Tibial nerve (tissue), 4 donors: Measurements from ENCODE around the gene MIER2. TPM values are rescaled to one million over a fixed set of nuclear protein-coding genes. Genes with fewer than 3 reads are reported as not detected.

ENCODE experiments used
- DNase-seq, 2 donors: peaks; one replicate each; pipeline ENCODE4 v3.0.0-alpha.2; 2019; ENCODE audit warnings: low spot score in 2 of 2
- H3K27ac ChIP-seq, 4 donors: fragments of 200-600 bp; sonication (generic) in 3 of 4; one replicate each; pipeline ENCODE4 v1.5.1; 2017 to 2019; ENCODE audit warnings: mild to moderate bottlenecking in 1 of 4
- H3K27me3 ChIP-seq, 2 donors: fragments of 200-600 bp; sonication (generic) in 1 of 2; one replicate each; pipeline versions ENCODE4 v1.5.1 to v1.6.0; 2017 to 2019
- H3K36me3 ChIP-seq, 3 donors: fragments of 200-600 bp; sonication (generic); one replicate each; pipeline ENCODE4 v1.5.1; 2018 to 2019
- H3K4me1 ChIP-seq, 4 donors: fragments of 200-600 bp; sonication (generic) in 3 of 4; one replicate each; pipeline ENCODE4 v1.5.1; 2017 to 2019
- H3K4me3 ChIP-seq, 4 donors: fragments of 200-600 bp; sonication (generic) in 3 of 4; one replicate each; pipeline ENCODE4 v1.5.1; 2017 to 2019; ENCODE audit warnings: mild to moderate bottlenecking in 1 of 4, moderate library complexity in 1 of 4
- H3K9me3 ChIP-seq, 4 donors: fragments of 200-600 bp; sonication (generic) in 3 of 4; one replicate each; pipeline ENCODE4 v1.5.1; 2017 to 2019
- CTCF ChIP-seq, 5 experiments: fragments of 200-600 bp in 3 of 5; fragments of 450-650 bp in 2 of 5; sonication (generic) in 3 of 5; IDR thresholded peaks; one replicate each; pipeline ENCODE4 v1.5.1; 2016 to 2019; ENCODE audit warnings: antibody characterized with exemption in 5 of 5, mild to moderate bottlenecking in 3 of 5, moderate library complexity in 2 of 5
- EP300 ChIP-seq, 2 donors: sonication (generic); formaldehyde crosslinking; IDR thresholded peaks; one replicate each; pipeline ENCODE4 v1.6.1; 2017; ENCODE audit warnings: antibody characterized with exemption in 2 of 2, mild to moderate bottlenecking in 1 of 2
- POLR2A ChIP-seq, 2 donors: fragments of 450-650 bp; IDR thresholded peaks; one replicate each; pipeline ENCODE4 v1.6.1; 2017; ENCODE audit warnings: antibody characterized with exemption in 2 of 2, mild to moderate bottlenecking in 2 of 2, moderate library complexity in 2 of 2
- WGBS, 2 donors: methylation state at CpG; one replicate each; pipeline ENCODE4 v1.1.5; 2018; 5-methylcytosine and 5-hydroxymethylcytosine counted together
- total RNA-seq, 4 donors: library from RNA; depleted of rRNA; stranded (reverse); fragments of >200 nt; gene quantifications; one replicate each; pipeline ENCODE4 v1.1.0, GENCODE V29; 2016

The MIER2 gene
- total RNA-seq, 4 donors from 2014 or later, result 17.8 to 20.7 (median 19.1) TPM

GRCh38 chr19:313988-314815 is 30.4 kb downstream of the MIER2 start:
- Histone ChIP-seq H3K9me3 (peaks cover 0 to 9% (median 0%) of the 10 kb centered on the region in 4 donors), H3K4me1 (no peaks in the 10 kb centered on the region), H3K36me3 (peaks cover 0 to 85% (median 9%) of the 10 kb centered on the region in 3 donors), H3K27ac (no peak overlapping the region), H3K4me3 (no peak overlapping the region), H3K27me3 (no peaks in the 10 kb centered on the region)
- WGBS, 2 donors, result 87 to 88% methylated on average over 21 to 22 of the region's 22 CpGs
- no peak for DNase-seq
- TF ChIP-seq POLR2A (IDR thresholded peaks at IDR 0.05) (no peak), EP300 (IDR thresholded peaks at IDR 0.05) (no peak), CTCF (IDR thresholded peaks at IDR 0.05) (no peak)

- Histone ChIP-seq H3K4me3 (no peak overlapping the region), H3K27ac (peak overlapping the region in 1 of 4 donors; percentile 31), H3K4me1 (no peaks in the 10 kb centered on the region), H3K36me3 (peaks cover 0 to 85% (median 9%) of the 10 kb centered on the region in 3 donors), H3K9me3 (peaks cover 0 to 7% (median 0%) of the 10 kb centered on the region in 4 donors), H3K27me3 (no peaks in the 10 kb centered on the region)
- WGBS, 2 donors, result 67 to 71% methylated on average over 21 to 22 of the region's 23 CpGs
- no peak for DNase-seq
- TF ChIP-seq POLR2A (IDR thresholded peaks at IDR 0.05), result no peak
- TF ChIP-seq EP300 (IDR thresholded peaks at IDR 0.05), result no peak
Measured at GRCh38 chr19:313169-313987, 31.2 kb downstream of the MIER2 start.

- TF ChIP-seq POLR2A (IDR thresholded peaks at IDR 0.05) (no peak), CTCF (IDR thresholded peaks at IDR 0.05) (no peak), EP300 (IDR thresholded peaks at IDR 0.05) (no peak)
- WGBS, 2 donors, result 82 to 87% methylated on average over 33 of the region's 33 CpGs
- peaks cover 3 to 87% (median 12%) of the 10 kb centered on the region in 3 donors for H3K36me3 ChIP-seq
- H3K4me3 ChIP-seq, result peak overlapping the region in 1 of 4 donors; percentile 36
- no peaks in the 10 kb centered on the region for H3K27me3 ChIP-seq
- H3K27ac ChIP-seq, result no peak overlapping the region
- no peaks in the 10 kb centered on the region for H3K9me3 ChIP-seq
- no peak for DNase-seq
- H3K4me1 ChIP-seq, result no peaks in the 10 kb centered on the region
Measured at GRCh38 chr19:311813-312261, 32.8 kb downstream of the MIER2 start.

GRCh38 chr19:310781-311496 is 33.7 kb downstream of the MIER2 start:
- no peaks in the 10 kb centered on the region for H3K9me3 ChIP-seq
- H3K27ac ChIP-seq, result peak overlapping the region in 1 of 4 donors; percentile 34
- WGBS, 2 donors, result 84 to 92% methylated on average over 24 of the region's 24 CpGs
- H3K4me3 ChIP-seq, result peak overlapping the region in 1 of 4 donors; percentile 36
- H3K4me1 ChIP-seq, result no peaks in the 10 kb centered on the region
- peaks cover 3 to 87% (median 21%) of the 10 kb centered on the region in 3 donors for H3K36me3 ChIP-seq
- H3K27me3 ChIP-seq, result no peaks in the 10 kb centered on the region
- DNase-seq, result no peak
- TF ChIP-seq POLR2A (IDR thresholded peaks at IDR 0.05), result no peak
- TF ChIP-seq EP300 (IDR thresholded peaks at IDR 0.05), result no peak
- TF ChIP-seq CTCF (IDR thresholded peaks at IDR 0.05), result no peak

- H3K9me3 ChIP-seq, result no peaks in the 10 kb centered on the region
- no peak overlapping the region for H3K27ac ChIP-seq
- no peaks in the 10 kb centered on the region for H3K4me1 ChIP-seq
- no peak for DNase-seq
- no peaks in the 10 kb centered on the region for H3K27me3 ChIP-seq
- peaks cover 3 to 87% (median 25%) of the 10 kb centered on the region in 3 donors for H3K36me3 ChIP-seq
- WGBS, 2 donors, result 56 to 85% methylated on average over 28 to 30 of the region's 30 CpGs
- no peak for TF ChIP-seq POLR2A (IDR thresholded peaks at IDR 0.05)
- TF ChIP-seq EP300 (IDR thresholded peaks at IDR 0.05), result no peak
- TF ChIP-seq CTCF (IDR thresholded peaks at IDR 0.05), result no peak
- peak overlapping the region in 1 of 4 donors; percentile 36 for H3K4me3 ChIP-seq
Measured at GRCh38 chr19:310141-310651, 34.4 kb downstream of the MIER2 start.
